Colonic mucosa (tissue), 4 donors: ENCODE results near the gene AFF1. TPM values are rescaled to one million over a fixed set of nuclear protein-coding genes. Genes with fewer than 3 reads are reported as not detected.

ENCODE experiments used
- DNase-seq: peaks from one replicate; pipeline ENCODE4 v3.0.0-alpha.2; 2020
- H3K27ac ChIP-seq: fragments of 200-600 bp; one replicate; pipeline ENCODE4 v1.8.0; 2021
- H3K27me3 ChIP-seq: fragments of 200-600 bp; one replicate; pipeline ENCODE4 v1.8.0; 2021
- H3K36me3 ChIP-seq: fragments of 200-600 bp; one replicate; pipeline ENCODE4 v1.8.0; 2021
- H3K4me1 ChIP-seq: fragments of 200-600 bp; one replicate; pipeline ENCODE4 v1.8.0; 2021; ENCODE audit warnings: mild to moderate bottlenecking
- H3K4me3 ChIP-seq: fragments of 200-600 bp; one replicate; pipeline ENCODE4 v1.8.0; 2021
- H3K9ac ChIP-seq, 2 donors: one replicate each; pipeline ENCODE4 v1.7.0; 2013; ENCODE audit warnings: control low read depth in 2 of 2, low read depth in 2 of 2, low read length in 2 of 2
- H3K9me3 ChIP-seq: fragments of 200-600 bp; one replicate; pipeline ENCODE4 v1.8.0; 2021
- intact Hi-C: fragments of 100-400 bp; cut with DNase I; formaldehyde crosslinking; loops from one replicate; pipeline ENCODE4 v1.14.1; 2022
- total RNA-seq, 2 donors: library from RNA; stranded (reverse); fragmentation: NEBNext Ultra II Directional in 1 of 2; extraction: Animal tissue kit (Norgen Biotek cat#: 25700) in 1 of 2; gene quantifications; one replicate each; pipeline ENCODE4 v1.2.1, GENCODE V29; 2021
- TF ChIP-seq, protein P1 (sequence below): fragments of 200-600 bp; IDR thresholded peaks from one replicate; pipeline ENCODE4 v1.8.0; 2022; ENCODE audit warnings: antibody characterized with exemption, mild to moderate bottlenecking
- donor health status: healthy.
- donor health status: DM: no; HTN: no; CAD: no.
- donor health status: DM: no; HTN: no; CAD: no.

The AFF1 gene
- total RNA-seq, 2 donors from 2014 or later: 73.5 to 104 TPM

- Histone ChIP-seq H3K4me1 (no peaks in the 10 kb centered on the region), H3K9me3 (no peaks in the 10 kb centered on the region), H3K27me3 (no peaks in the 10 kb centered on the region), H3K27ac (no peak overlapping the region), H3K4me3 (no peak overlapping the region), H3K36me3 (no peaks in the 10 kb centered on the region), H3K9ac (no peak overlapping the region)
- TF ChIP-seq, protein P1, sequence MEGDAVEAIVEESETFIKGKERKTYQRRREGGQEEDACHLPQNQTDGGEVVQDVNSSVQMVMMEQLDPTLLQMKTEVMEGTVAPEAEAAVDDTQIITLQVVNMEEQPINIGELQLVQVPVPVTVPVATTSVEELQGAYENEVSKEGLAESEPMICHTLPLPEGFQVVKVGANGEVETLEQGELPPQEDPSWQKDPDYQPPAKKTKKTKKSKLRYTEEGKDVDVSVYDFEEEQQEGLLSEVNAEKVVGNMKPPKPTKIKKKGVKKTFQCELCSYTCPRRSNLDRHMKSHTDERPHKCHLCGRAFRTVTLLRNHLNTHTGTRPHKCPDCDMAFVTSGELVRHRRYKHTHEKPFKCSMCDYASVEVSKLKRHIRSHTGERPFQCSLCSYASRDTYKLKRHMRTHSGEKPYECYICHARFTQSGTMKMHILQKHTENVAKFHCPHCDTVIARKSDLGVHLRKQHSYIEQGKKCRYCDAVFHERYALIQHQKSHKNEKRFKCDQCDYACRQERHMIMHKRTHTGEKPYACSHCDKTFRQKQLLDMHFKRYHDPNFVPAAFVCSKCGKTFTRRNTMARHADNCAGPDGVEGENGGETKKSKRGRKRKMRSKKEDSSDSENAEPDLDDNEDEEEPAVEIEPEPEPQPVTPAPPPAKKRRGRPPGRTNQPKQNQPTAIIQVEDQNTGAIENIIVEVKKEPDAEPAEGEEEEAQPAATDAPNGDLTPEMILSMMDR: no peak
- intact Hi-C loops: loop anchor here (5.0 to 10.0 kb wide), 2 partner anchors 86 to 168 kb away; no protein-coding TSS in a partner anchor
- no peak for DNase-seq
Observed at GRCh38 chr4:87090305-87090704, 155.5 kb downstream of the AFF1 start.

DNA sequence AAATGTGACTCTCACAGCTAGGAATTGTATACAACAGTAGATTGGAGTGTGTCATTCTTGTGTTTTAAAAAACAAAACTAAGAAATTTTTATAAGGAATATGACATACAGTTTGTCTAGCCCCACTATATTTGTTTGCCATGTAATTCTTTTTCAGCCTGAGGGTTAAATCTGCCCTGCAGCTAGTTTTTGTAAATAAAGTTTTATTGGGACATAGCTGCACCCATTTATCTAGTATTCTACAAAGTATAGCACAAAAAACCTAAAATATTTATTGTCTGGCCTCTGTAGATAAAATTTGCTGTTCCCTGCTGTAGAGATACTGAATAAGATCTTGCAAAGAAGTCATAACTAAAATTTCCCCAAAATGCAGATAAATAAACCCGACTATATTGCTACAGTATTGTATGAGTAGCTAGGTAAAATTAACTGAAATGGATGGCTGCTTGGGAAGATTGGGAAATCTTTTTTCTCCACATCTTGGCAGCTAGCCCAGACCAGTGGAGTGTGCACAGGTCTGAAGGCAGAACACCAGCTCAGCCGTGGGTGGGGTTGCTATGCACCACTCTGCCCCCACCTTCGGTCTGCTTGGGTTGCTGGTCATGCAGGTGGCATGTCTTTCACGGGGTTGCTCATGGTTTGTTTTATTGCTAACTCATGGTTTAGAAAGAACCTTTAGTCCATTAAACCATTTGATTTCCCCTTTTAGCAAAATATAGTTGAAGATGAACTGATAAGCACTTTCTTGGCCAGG is 157.8 kb downstream of the AFF1 start:
- TF ChIP-seq, protein P1: no peak
- Histone ChIP-seq H3K4me3 (no peak overlapping the region), H3K36me3 (no peaks in the 10 kb centered on the region), H3K27me3 (no peaks in the 10 kb centered on the region), H3K9me3 (no peaks in the 10 kb centered on the region), H3K27ac (peak overlapping the region; percentile 34), H3K4me1 (no peaks in the 10 kb centered on the region), H3K9ac (peak overlapping the region in 1 of 2 donors; percentile 40)
- peak; percentile 89 for DNase-seq
- intact Hi-C loops: loop anchor here (5.0 to 10.0 kb wide), 2 partner anchors 88 to 170 kb away; no protein-coding TSS in a partner anchor

DNA sequence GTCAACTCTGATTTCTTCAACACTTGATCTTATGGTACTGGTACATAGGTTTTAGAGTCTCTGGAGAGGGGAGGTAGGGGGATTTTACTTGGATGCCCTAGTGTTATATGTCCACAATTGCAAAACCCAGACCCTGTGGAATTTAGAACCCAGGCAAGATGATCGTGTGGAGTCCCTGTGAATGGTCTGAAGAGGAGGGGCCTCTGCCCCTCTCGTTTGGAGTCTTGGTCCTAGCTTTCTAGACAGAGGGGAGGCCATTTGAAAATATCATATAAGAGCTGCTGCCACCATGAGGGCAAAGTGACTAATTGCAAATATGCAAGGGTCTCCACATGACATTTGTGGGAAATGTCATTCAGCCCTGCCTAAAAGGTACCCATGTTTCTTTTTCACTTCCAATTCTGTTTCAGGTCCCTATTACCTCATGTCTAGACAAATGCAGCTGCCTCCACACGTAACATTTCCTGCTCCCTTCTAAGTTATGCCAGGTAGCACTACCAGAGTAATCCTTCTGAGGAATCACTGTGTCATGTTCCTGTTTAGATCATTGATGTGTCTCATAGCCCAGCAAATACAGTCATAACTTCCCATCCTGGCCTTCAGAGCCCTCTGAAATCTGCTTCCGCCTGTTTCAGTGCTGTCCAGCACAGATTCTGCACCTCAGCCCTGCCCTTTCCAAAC is 158.8 kb downstream of the AFF1 start:
- TF ChIP-seq, protein P1: peak; percentile 48
- DNase-seq: peak; percentile 48
- no peaks in the 10 kb centered on the region for H3K27me3 ChIP-seq
- H3K27ac ChIP-seq: peak overlapping the region; percentile 34
- intact Hi-C loops: loop anchor here (5.0 to 10.0 kb wide), 2 partner anchors 89 to 171 kb away; no protein-coding TSS in a partner anchor
- H3K4me1 ChIP-seq: no peaks in the 10 kb centered on the region
- H3K36me3 ChIP-seq: no peaks in the 10 kb centered on the region
- H3K4me3 ChIP-seq: no peak overlapping the region
- no peaks in the 10 kb centered on the region for H3K9me3 ChIP-seq
- H3K9ac ChIP-seq: peak overlapping the region in 1 of 2 donors; percentile 19

- DNase-seq: peak; percentile 62
- no peak overlapping the region for H3K9ac ChIP-seq
- H3K27me3 ChIP-seq: no peaks in the 10 kb centered on the region
- no peaks in the 10 kb centered on the region for H3K9me3 ChIP-seq
- H3K4me1 ChIP-seq: no peaks in the 10 kb centered on the region
- H3K36me3 ChIP-seq: no peaks in the 10 kb centered on the region
- no peak overlapping the region for H3K27ac ChIP-seq
- intact Hi-C loops: loop anchor here (10.0 kb wide), 1 partner anchor 92 kb away; no protein-coding TSS in a partner anchor
- H3K4me3 ChIP-seq: no peak overlapping the region
- TF ChIP-seq, protein P1: no peak
Observed at GRCh38 chr4:87097075-87097474, 162.3 kb downstream of the AFF1 start.

GRCh38 chr4:87100168-87100567 is 165.4 kb downstream of the AFF1 start:
- TF ChIP-seq, protein P1: no peak
- intact Hi-C loops: no loop called here

More at GRCh38 chr4:87100168-87100567, 165.4 kb downstream of the AFF1 start:
- no peak overlapping the region for H3K9ac ChIP-seq
- H3K4me3 ChIP-seq: no peak overlapping the region
- H3K27ac ChIP-seq: no peak overlapping the region
- H3K9me3 ChIP-seq: no peaks in the 10 kb centered on the region
- no peaks in the 10 kb centered on the region for H3K36me3 ChIP-seq
- no peaks in the 10 kb centered on the region for H3K27me3 ChIP-seq
- peak; percentile 43 for DNase-seq
- peaks cover 8% of the 10 kb centered on the region for H3K4me1 ChIP-seq
